GM12892 (cell line): ENCODE data around the gene VHLL.

Experiments used
- POLR2A ChIP-seq: IDR thresholded peaks from 2 replicates; pipeline ENCODE4 v1.6.1; 2011; ENCODE audit warnings: low read depth, low read length, control low read depth
- POLR2AphosphoS5 ChIP-seq: IDR thresholded peaks from 2 replicates; pipeline ENCODE4 v1.6.1; 2011; ENCODE audit warnings: low read depth, low read length, control low read depth

GRCh38 chr1:156310962-156311361 is 11.9 kb upstream of the VHLL start:
- TF ChIP-seq POLR2A: no peak
- TF ChIP-seq POLR2AphosphoS5: no peak
